ENCODE measurements around the gene UBXN10. TPM values are rescaled to one million over a fixed set of nuclear protein-coding genes. Genes with fewer than 3 reads are reported as not detected.

Gene UBXN10
- total and polyA plus RNA-seq, 2 experiments from 2014 or later: 0.63 to 1.2 TPM

- H3K4me2 ChIP-seq: no peak overlapping the region
- no peak overlapping the region for H3K27ac ChIP-seq
- no peaks in the 10 kb centered on the region for H3K79me2 ChIP-seq
- no peaks in the 10 kb centered on the region for H3K9me2 ChIP-seq (replicated peaks; ENCODE audit: insufficient read depth)
- no peak overlapping the region for H2AFZ ChIP-seq
- TF ChIP-seq CTCF (IDR thresholded peaks at IDR 0.05; ENCODE audit: poor library complexity) (no peak), EZH2phosphoT487 (IDR thresholded peaks at IDR 0.05; ENCODE audit: low read depth, severe bottlenecking, unreplicated experiment) (no peak), EZH2 (IDR thresholded peaks at IDR 0.05; ENCODE audit: borderline replicate concordance) (no peak)
- no peak for DNase-seq (ENCODE audit: low spot score)
- H3K4me1 ChIP-seq (ENCODE audit: insufficient read depth): no peaks in the 10 kb centered on the region
- H4K20me1 ChIP-seq (ENCODE audit: insufficient read depth, poor library complexity, severe bottlenecking): no peaks in the 10 kb centered on the region
- no peaks in the 10 kb centered on the region for H3K9me3 ChIP-seq (ENCODE audit: low read depth)
- H3K4me3 ChIP-seq: no peak overlapping the region
- no peaks in the 10 kb centered on the region for H3K27me3 ChIP-seq
- 92% methylated on average over 12 of the region's 12 CpGs for WGBS (ENCODE audit: low lambda C conversion rate, missing lambda C conversion rate)
- no peaks in the 10 kb centered on the region for H3K36me3 ChIP-seq (replicated peaks; ENCODE audit: insufficient read depth, low read depth)
Observed at GRCh38 chr1:20172033-20172590, 13.8 kb upstream of the UBXN10 start.

- no peaks in the 10 kb centered on the region for H3K36me3 ChIP-seq (replicated peaks; ENCODE audit: insufficient read depth, low read depth)
- H3K79me2 ChIP-seq: no peaks in the 10 kb centered on the region
- no peaks in the 10 kb centered on the region for H4K20me1 ChIP-seq (ENCODE audit: insufficient read depth, poor library complexity, severe bottlenecking)
- H3K27ac ChIP-seq: no peak overlapping the region
- H3K4me1 ChIP-seq (ENCODE audit: insufficient read depth): no peaks in the 10 kb centered on the region
- no peak overlapping the region for H3K4me2 ChIP-seq
- TF ChIP-seq CTCF (IDR thresholded peaks at IDR 0.05; ENCODE audit: poor library complexity) (no peak), EZH2 (IDR thresholded peaks at IDR 0.05; ENCODE audit: borderline replicate concordance) (no peak), EZH2phosphoT487 (IDR thresholded peaks at IDR 0.05; ENCODE audit: low read depth, severe bottlenecking, unreplicated experiment) (no peak)
- WGBS (ENCODE audit: low lambda C conversion rate, missing lambda C conversion rate): 76% methylated on average over 9 of the region's 9 CpGs
- no peak overlapping the region for H2AFZ ChIP-seq
- no peaks in the 10 kb centered on the region for H3K27me3 ChIP-seq
- H3K9me2 ChIP-seq (replicated peaks; ENCODE audit: insufficient read depth): no peaks in the 10 kb centered on the region
- H3K9me3 ChIP-seq (ENCODE audit: low read depth): no peaks in the 10 kb centered on the region
- H3K4me3 ChIP-seq: no peak overlapping the region
- DNase-seq (ENCODE audit: low spot score): no peak
Observed at GRCh38 chr1:20174937-20175666, 10.8 kb upstream of the UBXN10 start.

- Histone ChIP-seq H3K9me2 (replicated peaks; ENCODE audit: insufficient read depth) (no peaks in the 10 kb centered on the region), H2AFZ (no peak overlapping the region), H4K20me1 (ENCODE audit: insufficient read depth, poor library complexity, severe bottlenecking) (no peaks in the 10 kb centered on the region), H3K4me1 (ENCODE audit: insufficient read depth) (no peaks in the 10 kb centered on the region), H3K27me3 (no peaks in the 10 kb centered on the region), H3K79me2 (no peaks in the 10 kb centered on the region), H3K4me2 (no peak overlapping the region), H3K27ac (no peak overlapping the region), H3K36me3 (replicated peaks; ENCODE audit: insufficient read depth, low read depth) (no peaks in the 10 kb centered on the region), H3K4me3 (no peak overlapping the region), H3K9me3 (ENCODE audit: low read depth) (no peaks in the 10 kb centered on the region)
- no peak for DNase-seq (ENCODE audit: low spot score)
- 85% methylated on average over 13 of the region's 13 CpGs for WGBS (ENCODE audit: low lambda C conversion rate, missing lambda C conversion rate)
- TF ChIP-seq EZH2 (IDR thresholded peaks at IDR 0.05; ENCODE audit: borderline replicate concordance) (no peak), EZH2phosphoT487 (IDR thresholded peaks at IDR 0.05; ENCODE audit: low read depth, severe bottlenecking, unreplicated experiment) (no peak), CTCF (IDR thresholded peaks at IDR 0.05; ENCODE audit: poor library complexity) (no peak)
Observed at GRCh38 chr1:20178634-20179370, 7.1 kb upstream of the UBXN10 start.
